Upper lobe of left lung (tissue), 6 donors: ENCODE results near the gene PPAT. TPM values are rescaled to one million over a fixed set of nuclear protein-coding genes. Genes with fewer than 3 reads are reported as not detected.

ENCODE experiments used
- ATAC-seq, 2 donors: fragments of 200-7000 bp; cut with Tn5 transposase; one replicate each; pipeline ENCODE4 v1.9.1; 2022; ENCODE audit warnings: mild to moderate bottlenecking in 2 of 2, moderate library complexity in 2 of 2; ENCODE audit not compliant: low FRiP score in 2 of 2
- DNase-seq, 2 donors: peaks; one replicate each; pipeline ENCODE4 v3.0.0-alpha.2; 2019 to 2020
- H3K27ac ChIP-seq, 4 donors: fragments of 200-600 bp; sonication (generic); one replicate each; pipeline ENCODE4 v1.5.1; 2016 to 2019
- H3K27me3 ChIP-seq, 4 donors: fragments of 200-600 bp; sonication (generic); one replicate each; pipeline ENCODE4 v1.5.1; 2017 to 2019
- H3K36me3 ChIP-seq, 4 donors: fragments of 200-600 bp; sonication (generic); one replicate each; pipeline ENCODE4 v1.5.1; 2016 to 2019
- H3K4me1 ChIP-seq, 4 donors: fragments of 200-600 bp; sonication (generic); one replicate each; pipeline ENCODE4 v1.5.1; 2018 to 2019
- H3K4me3 ChIP-seq, 4 donors: fragments of 200-600 bp; sonication (generic); one replicate each; pipeline ENCODE4 v1.5.1; 2017 to 2019; ENCODE audit warnings: mild to moderate bottlenecking in 2 of 4, moderate library complexity in 1 of 4
- H3K9me3 ChIP-seq, 4 donors: fragments of 200-600 bp; sonication (generic); one replicate each; pipeline ENCODE4 v1.5.1; 2018 to 2019
- CTCF ChIP-seq, 6 experiments: fragments of 450-650 bp in 4 of 6; fragments of 200-600 bp in 2 of 6; sonication (generic) in 2 of 6; IDR thresholded peaks; one replicate each; pipeline ENCODE4 v1.5.1; 2016 to 2019; ENCODE audit warnings: antibody characterized with exemption in 6 of 6
- EP300 ChIP-seq, 4 donors: sonication (generic); formaldehyde crosslinking; IDR thresholded peaks; one replicate each; pipeline ENCODE4 v1.5.1; 2017; ENCODE audit warnings: antibody characterized with exemption in 4 of 4, control low read depth in 2 of 4
- POLR2A ChIP-seq, 4 donors: fragments of 450-650 bp; IDR thresholded peaks; one replicate each; pipeline ENCODE4 v1.5.1; 2016 to 2017; ENCODE audit warnings: antibody characterized with exemption in 4 of 4, mild to moderate bottlenecking in 2 of 4
- POLR2AphosphoS5 ChIP-seq, 2 donors: sonication (generic); formaldehyde crosslinking; IDR thresholded peaks; one replicate each; pipeline ENCODE4 v1.5.1; 2017; ENCODE audit warnings: antibody characterized with exemption in 2 of 2
- WGBS, 2 donors: methylation state at CpG; one replicate each; pipeline ENCODE4 v1.1.5; 2017 to 2018; 5-methylcytosine and 5-hydroxymethylcytosine counted together
- total RNA-seq, 6 donors: library from RNA; depleted of rRNA in 4 of 6; stranded (reverse); fragments of >200 nt in 4 of 6; gene quantifications; one replicate each; pipeline versions ENCODE4 v1.1.0 to v1.2.1, GENCODE V29; 2016 to 2021
- donor health status: DM: no; HTN: no; CAD: no; lungs with moderate emphysema.
- donor health status: DM: no; HTN: yes; CAD: no; lungs with severe emphysema.

PPAT gene
- total RNA-seq, 6 donors from 2014 or later = 0.44 to 6.3 (median 5.4) TPM

GRCh38 chr4:56424176-56424575, 11.2 kb downstream of the PPAT start:
- DNase-seq = no peak
- Histone ChIP-seq H3K4me1 (no peaks in the 10 kb centered on the region), H3K27ac (no peak overlapping the region), H3K27me3 (no peaks in the 10 kb centered on the region), H3K36me3 (no peaks in the 10 kb centered on the region), H3K4me3 (no peak overlapping the region), H3K9me3 (no peaks in the 10 kb centered on the region)
- no peak for ATAC-seq
- no peak for TF ChIP-seq POLR2AphosphoS5 (IDR thresholded peaks at IDR 0.05)
- no peak for TF ChIP-seq CTCF (IDR thresholded peaks at IDR 0.05)
- no peak for TF ChIP-seq EP300 (IDR thresholded peaks at IDR 0.05)
- no peak for TF ChIP-seq POLR2A (IDR thresholded peaks at IDR 0.05)
- WGBS, 2 donors = 90 to 97% methylated on average over 5 of the region's 5 CpGs

GRCh38 chr4:56417396-56417795, 18.0 kb downstream of the PPAT start:
- no peak for ATAC-seq

GRCh38 chr4:56416349-56416748, 19.1 kb downstream of the PPAT start:
- ATAC-seq (no peak), DNase-seq (no peak)
- no peaks in the 10 kb centered on the region for H3K4me1 ChIP-seq
- no peak overlapping the region for H3K4me3 ChIP-seq
- 65 to 67% methylated on average over 3 of the region's 3 CpGs for WGBS, 2 donors
- H3K36me3 ChIP-seq = no peaks in the 10 kb centered on the region
- no peaks in the 10 kb centered on the region for H3K27me3 ChIP-seq
- TF ChIP-seq POLR2A (IDR thresholded peaks at IDR 0.05) (no peak), CTCF (IDR thresholded peaks at IDR 0.05) (no peak), EP300 (IDR thresholded peaks at IDR 0.05) (no peak), POLR2AphosphoS5 (IDR thresholded peaks at IDR 0.05) (no peak)
- H3K9me3 ChIP-seq = no peaks in the 10 kb centered on the region
- H3K27ac ChIP-seq = no peak overlapping the region

More at GRCh38 chr4:56417396-56417795, 18.0 kb downstream of the PPAT start:
- H3K9me3 ChIP-seq = no peaks in the 10 kb centered on the region
- H3K27ac ChIP-seq = no peak overlapping the region
- TF ChIP-seq EP300 (IDR thresholded peaks at IDR 0.05) = no peak
- no peak for TF ChIP-seq POLR2A (IDR thresholded peaks at IDR 0.05)
- TF ChIP-seq POLR2AphosphoS5 (IDR thresholded peaks at IDR 0.05) = no peak
- TF ChIP-seq CTCF (IDR thresholded peaks at IDR 0.05) = no peak
- no peak for DNase-seq
- no peaks in the 10 kb centered on the region for H3K36me3 ChIP-seq
- H3K4me1 ChIP-seq = no peaks in the 10 kb centered on the region
- H3K27me3 ChIP-seq = no peaks in the 10 kb centered on the region
- WGBS, 2 donors = 92 to 94% methylated on average over 3 of the region's 3 CpGs
- no peak overlapping the region for H3K4me3 ChIP-seq

GRCh38 chr4:56414135-56414670, 21.2 kb downstream of the PPAT start:
- no peak overlapping the region for H3K4me3 ChIP-seq

More at GRCh38 chr4:56414135-56414670, 21.2 kb downstream of the PPAT start:
- ATAC-seq = peak in 1 of 2 donors; percentile 38
- 87 to 91% methylated on average over 4 of the region's 4 CpGs for WGBS, 2 donors
- Histone ChIP-seq H3K4me1 (peaks cover 0 to 2% (median 0%) of the 10 kb centered on the region in 4 donors), H3K36me3 (no peaks in the 10 kb centered on the region), H3K27ac (no peak overlapping the region), H3K27me3 (no peaks in the 10 kb centered on the region), H3K9me3 (no peaks in the 10 kb centered on the region)
- no peak for TF ChIP-seq EP300 (IDR thresholded peaks at IDR 0.05)
- no peak for TF ChIP-seq POLR2A (IDR thresholded peaks at IDR 0.05)
- no peak for TF ChIP-seq CTCF (IDR thresholded peaks at IDR 0.05)
- TF ChIP-seq POLR2AphosphoS5 (IDR thresholded peaks at IDR 0.05) = no peak
- DNase-seq = no peak
